ENCODE measurements around the gene ARHGAP40.

Gene ARHGAP40

GRCh38 chr20:38586181-38586525 lies 15.5 kb upstream of the ARHGAP40 start (continued):
- TF ChIP-seq CREB5 (CRISPR knock-in tag; IDR thresholded peaks at IDR 0.05; ENCODE audit: low read depth), result no peak
- no peak for TF ChIP-seq ZNF565 (CRISPR knock-in tag; conservative IDR thresholded peaks at IDR 0.05; ENCODE audit: low read depth)
- no peak for TF ChIP-seq PATZ1 (CRISPR knock-in tag; IDR thresholded peaks at IDR 0.05; ENCODE audit: borderline replicate concordance)

- no peak for ATAC-seq
- TF ChIP-seq PPARA (CRISPR knock-in tag; IDR thresholded peaks at IDR 0.05; ENCODE audit: borderline replicate concordance) (no peak), BACH2 (CRISPR knock-in tag; IDR thresholded peaks at IDR 0.05; ENCODE audit: borderline replicate concordance) (no peak), ZFP3 (CRISPR knock-in tag; IDR thresholded peaks at IDR 0.05) (no peak), TSHZ2 (CRISPR knock-in tag; IDR thresholded peaks at IDR 0.05) (no peak), ZC3H10 (CRISPR knock-in tag; IDR thresholded peaks at IDR 0.05) (no peak), SNAI2 (CRISPR knock-in tag; IDR thresholded peaks at IDR 0.05) (no peak), RARB (CRISPR knock-in tag; IDR thresholded peaks at IDR 0.05) (no peak)
Observed at GRCh38 chr20:38588303-38588702, 13.3 kb upstream of the ARHGAP40 start.

GRCh38 chr20:38589351-38589750 lies 12.3 kb upstream of the ARHGAP40 start:
- TF ChIP-seq TSHZ2 (CRISPR knock-in tag; IDR thresholded peaks at IDR 0.05) (no peak), GLIS3 (CRISPR knock-in tag; IDR thresholded peaks at IDR 0.05) (no peak), CSRNP3 (CRISPR knock-in tag; IDR thresholded peaks at IDR 0.05) (no peak), ESRRG (CRISPR knock-in tag; IDR thresholded peaks at IDR 0.05) (no peak), ZNF565 (CRISPR knock-in tag; conservative IDR thresholded peaks at IDR 0.05; ENCODE audit: low read depth) (no peak)
- no peak for ATAC-seq

GRCh38 chr20:38589967-38590675 lies 11.5 kb upstream of the ARHGAP40 start:
- no peak; the same call in 2 of the 3 replicates for ATAC-seq
- TF ChIP-seq TSHZ2 (CRISPR knock-in tag; IDR thresholded peaks at IDR 0.05) (no peak), TCF4 (CRISPR knock-in tag; IDR thresholded peaks at IDR 0.05; ENCODE audit: borderline replicate concordance) (no peak), CREB5 (CRISPR knock-in tag; IDR thresholded peaks at IDR 0.05; ENCODE audit: low read depth) (no peak), TOX (CRISPR knock-in tag; IDR thresholded peaks at IDR 0.05; ENCODE audit: borderline replicate concordance) (no peak), SNAI2 (CRISPR knock-in tag; IDR thresholded peaks at IDR 0.05) (no peak), ZFP3 (CRISPR knock-in tag; IDR thresholded peaks at IDR 0.05) (no peak), ZNF70 (CRISPR knock-in tag; IDR thresholded peaks at IDR 0.05) (no peak), ARNTL (CRISPR knock-in tag; IDR thresholded peaks at IDR 0.05; ENCODE audit: borderline replicate concordance, low read depth) (no peak), ESRRG (CRISPR knock-in tag; IDR thresholded peaks at IDR 0.05) (no peak), POU6F1 (CRISPR knock-in tag; IDR thresholded peaks at IDR 0.05; ENCODE audit: borderline replicate concordance, low read depth) (no peak), GLIS3 (CRISPR knock-in tag; IDR thresholded peaks at IDR 0.05) (no peak)
